G401 (cell line): ENCODE data around the gene LMF2. TPM values are rescaled to one million over a fixed set of nuclear protein-coding genes. Genes with fewer than 3 reads are reported as not detected.
"Not testable (repeated sequence)": the region's sequence is repeated elsewhere in the genome, so short reads cannot be mapped to it uniquely, and the experiment has no call there.

Source experiments
- DNase-seq: peaks from one replicate; pipeline ENCODE4 v3.0.0-alpha.2; 2015; ENCODE audit warnings: low spot score
- in situ Hi-C: cut with HindIII; loops from 2 replicates; pipeline ENCODE4 v1.10.0; 2016; ENCODE audit warnings: low sequenced_read_pairs, mixed read lengths
- total RNA-seq: library from RNA; depleted of rRNA; stranded (reverse); fragments of >200 nt; shearing (Covaris generic); gene quantifications from 2 replicates; pipeline ENCODE4 v1.2.3, GENCODE V29; 2014

Gene LMF2
- total RNA-seq, 1 experiment from 2014 or later = 40.6 TPM

DNA sequence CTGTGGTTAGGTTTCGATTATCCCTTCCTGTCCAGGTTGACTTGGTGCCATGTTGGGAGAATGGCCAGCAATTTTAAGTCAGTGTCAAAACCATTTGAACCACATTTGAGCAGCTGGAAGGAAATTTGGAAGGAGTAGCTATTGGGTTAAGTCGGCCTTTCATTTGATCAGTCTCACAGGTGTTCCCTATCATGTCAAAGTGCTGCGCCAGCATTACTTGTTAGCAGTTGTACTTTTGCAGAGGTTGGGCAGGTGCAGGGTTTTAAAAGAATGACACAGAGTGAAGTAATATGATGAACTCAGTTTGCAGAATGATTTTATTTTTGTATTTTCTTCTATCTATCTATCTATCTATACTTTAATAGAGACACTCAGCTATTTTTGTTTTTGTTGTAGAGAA lies 28.7 kb upstream of the LMF2 start:
- in situ Hi-C loops = no loop called here
- no peak for DNase-seq

DNA sequence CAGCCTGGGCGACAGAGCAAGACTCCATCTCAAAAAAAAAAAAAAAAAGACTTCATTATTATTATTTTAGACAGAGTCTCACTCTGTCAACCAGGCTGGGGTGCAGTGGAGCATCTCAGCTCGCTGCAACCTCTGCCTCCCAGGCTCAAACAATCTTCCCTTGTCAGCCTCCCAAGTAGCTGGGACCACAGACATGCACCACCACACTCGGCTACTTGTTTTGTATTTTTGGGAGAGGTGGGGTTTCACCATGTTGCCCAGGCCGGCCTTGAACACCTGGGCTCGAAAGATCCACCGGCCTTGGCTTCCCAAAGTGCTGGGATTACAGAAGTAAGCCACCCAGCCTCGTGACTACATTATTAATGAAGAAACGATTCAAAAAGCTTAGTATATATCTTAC lies 27.6 kb upstream of the LMF2 start:
- DNase-seq = no peak
- in situ Hi-C loops = no loop called here

DNA sequence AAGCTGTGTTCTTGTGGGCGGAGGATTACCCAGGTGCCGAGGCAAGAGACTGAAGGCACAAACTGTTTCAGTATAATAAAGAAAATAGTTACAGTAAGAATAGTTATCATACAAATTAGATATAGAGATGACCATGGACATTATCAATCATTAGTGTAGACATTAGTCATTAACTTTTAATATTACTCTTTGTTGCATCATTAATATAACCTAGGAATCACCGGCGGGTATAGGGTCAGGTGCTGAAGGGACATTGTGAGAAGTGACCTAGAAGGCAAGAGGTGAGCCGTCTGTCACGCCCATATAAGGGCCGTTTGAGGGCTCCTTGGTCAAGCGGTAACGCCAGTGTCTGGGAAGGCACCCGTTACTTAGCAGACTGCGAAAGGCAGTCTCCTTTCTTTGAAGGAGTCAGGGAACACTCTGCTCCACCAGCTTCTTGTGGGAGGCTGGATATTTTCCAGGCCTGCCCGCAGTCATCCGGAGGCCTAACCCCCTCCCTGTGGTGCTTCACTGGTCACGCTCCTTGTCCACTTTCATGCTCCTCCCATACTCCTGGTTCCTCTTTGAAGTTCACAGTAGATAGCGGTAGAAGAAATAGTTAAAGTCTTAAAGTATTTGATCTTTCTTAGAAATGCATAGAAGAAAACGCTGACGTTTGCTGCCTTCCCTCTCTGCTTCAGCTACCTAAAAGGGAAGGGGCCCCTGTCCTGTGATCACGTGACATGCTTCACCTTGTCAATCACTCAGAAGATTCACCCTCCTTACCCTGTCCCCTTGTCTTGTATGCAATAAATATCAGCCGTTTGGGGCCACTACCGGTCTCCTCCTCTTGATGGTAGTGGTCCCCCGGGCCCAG lies 26.6 kb upstream of the LMF2 start:
- DNase-seq, in situ Hi-C loops: not testable (repeated sequence)

DNA sequence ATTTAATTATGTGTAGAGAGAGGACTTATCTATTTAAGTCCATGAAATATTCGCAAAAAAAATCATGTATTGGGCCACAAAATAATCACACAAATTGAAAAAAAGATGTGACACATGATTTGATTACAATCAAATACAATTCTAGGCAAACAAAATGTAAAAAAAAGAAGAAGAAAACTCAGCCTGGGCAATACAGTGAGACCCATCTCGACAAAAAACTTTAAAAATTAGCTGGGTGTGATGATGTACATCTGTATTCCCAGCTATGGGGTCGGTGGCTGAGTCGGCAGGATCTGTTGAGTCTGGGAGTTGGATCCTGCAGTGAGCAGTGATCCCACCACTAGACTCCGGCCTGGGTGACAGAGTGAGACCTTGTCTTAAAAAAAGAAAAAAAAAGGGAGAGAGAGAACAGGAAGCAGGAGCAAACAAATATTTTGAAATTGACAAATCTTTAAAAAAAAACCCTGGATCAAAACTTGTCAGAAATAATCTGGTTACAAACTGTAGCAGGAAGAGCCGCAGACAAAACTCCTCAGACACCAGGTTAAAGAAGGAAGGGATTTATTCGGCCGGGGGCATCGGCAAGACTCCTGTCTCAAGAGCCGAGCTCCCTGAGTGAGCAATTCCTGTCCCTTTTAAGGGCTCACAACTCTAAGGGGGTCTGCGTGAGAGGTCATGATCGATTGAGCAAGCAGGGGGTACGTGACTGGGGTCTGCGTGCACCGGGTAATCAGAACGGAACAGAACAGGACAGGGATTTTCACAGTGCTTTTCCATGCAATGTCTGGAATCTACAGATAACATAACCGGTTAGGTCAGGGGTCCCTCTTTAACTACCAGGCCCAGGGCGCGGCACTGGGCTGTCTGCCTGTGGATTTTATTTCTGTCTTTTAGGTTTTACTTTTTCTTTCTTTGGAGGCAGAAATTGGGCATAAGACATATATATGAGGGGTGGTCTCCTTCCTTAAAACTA lies 25.6 kb upstream of the LMF2 start:
- DNase-seq = no peak
- in situ Hi-C loops = no loop called here

DNA sequence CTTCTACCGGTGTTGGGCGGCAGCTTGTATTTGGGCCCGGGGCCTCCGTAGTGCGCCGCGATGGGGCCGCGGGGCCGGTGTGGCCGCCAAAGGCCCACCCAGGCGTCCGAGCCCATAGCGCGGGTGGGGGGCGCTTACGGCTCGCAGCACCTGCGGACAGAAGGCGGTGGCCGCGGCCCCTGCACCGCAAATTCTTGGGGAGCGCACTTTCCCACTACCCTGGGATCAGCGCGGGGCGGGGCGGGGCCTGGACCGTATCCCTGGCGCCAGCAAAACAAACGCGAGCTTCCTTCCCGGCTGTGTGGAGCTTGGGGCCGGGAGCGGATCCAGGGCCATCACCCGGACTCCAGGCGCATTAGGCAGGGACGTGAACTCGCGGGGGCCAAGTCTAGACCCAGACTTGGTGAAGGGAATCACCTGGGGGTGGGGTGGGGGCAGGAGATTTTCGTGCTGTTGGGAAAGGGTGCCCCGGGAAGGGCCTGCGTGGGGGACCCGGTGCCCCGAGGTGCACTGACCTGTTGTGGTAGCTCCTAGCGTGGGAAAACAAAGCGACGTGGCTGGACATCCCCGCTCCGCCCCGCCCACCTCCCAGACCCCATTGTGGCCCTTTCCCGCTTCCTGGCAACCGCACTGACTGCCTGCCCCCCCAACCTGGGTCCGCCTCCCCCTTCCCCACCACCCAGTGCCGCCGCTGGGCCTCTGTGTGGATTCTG lies 24.6 kb upstream of the LMF2 start:
- peak; percentile 58 for DNase-seq

DNA sequence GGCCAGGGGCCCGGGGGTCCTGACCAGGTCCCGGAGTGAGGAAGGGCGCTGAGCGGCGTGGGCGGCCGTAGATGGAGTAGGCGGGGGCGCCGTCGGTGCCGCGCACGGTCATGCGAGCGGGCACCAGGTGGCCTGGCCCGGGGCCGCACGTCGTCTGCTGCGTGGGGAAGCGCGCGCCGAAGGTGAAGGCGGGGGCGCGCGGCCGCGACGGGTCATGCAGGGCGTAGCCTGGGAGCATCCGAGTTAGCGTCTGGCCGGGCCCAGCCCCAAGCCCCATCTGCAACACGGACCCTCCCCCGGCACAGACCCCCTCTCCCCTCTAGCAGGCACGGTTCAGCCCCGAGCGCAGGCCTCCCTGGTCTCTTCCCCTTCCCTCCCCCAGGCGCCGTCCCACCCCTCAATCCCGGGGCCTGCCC lies 24.1 kb upstream of the LMF2 start:
- in situ Hi-C loops = no loop called here
- DNase-seq = no peak

More for the DNA sequence above, 24.6 kb upstream of the LMF2 start:
- in situ Hi-C loops = no loop called here

DNA sequence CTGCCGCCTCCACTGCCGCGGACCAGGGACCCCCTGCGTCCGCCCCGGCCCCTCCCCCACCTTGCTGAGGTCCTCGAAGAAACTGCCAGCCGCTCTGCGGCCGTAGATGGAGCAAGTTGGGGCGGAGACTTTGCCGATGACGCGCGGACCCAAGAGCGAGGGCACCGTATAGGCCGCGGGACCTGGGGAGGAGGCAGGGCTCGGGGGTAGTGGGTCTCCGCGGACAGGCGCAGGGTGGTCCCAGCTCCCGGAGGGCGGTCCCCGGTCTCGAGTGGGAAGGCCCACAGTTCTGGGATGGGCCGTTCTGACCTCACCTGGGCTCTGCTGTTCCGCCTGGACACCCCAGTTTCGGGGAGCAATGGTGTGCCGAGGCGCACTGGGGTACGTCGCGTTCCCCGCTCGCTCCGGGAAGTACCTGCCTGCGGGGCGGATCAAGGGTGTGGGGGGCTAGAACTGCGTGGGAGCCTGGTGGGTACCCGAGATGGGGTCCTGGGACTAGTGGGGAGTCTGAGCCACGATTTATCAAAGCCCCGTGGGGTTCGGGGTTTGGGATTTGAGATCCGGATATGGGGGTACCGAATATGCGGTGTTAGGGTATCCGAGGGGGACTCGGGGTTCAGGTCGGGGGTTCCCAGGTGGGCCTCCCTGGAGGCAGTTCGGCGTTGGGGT lies 23.5 kb upstream of the LMF2 start:
- peak; percentile 45 for DNase-seq
- in situ Hi-C loops = no loop called here

DNA sequence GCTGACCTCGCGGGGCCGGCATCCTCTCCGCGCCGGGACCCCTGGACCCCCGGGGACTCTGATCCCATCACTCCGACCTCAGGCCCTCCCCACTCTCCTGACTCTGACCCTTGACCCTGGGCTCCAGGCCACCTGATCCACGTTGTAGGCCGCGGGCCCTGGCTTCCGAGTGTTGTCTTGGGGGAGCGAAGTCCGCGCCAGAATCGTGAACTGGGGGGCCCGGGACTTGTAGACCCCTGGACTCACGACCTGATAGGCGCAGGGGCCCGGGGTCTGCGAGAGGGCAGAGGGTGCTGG lies 23.0 kb upstream of the LMF2 start:
- DNase-seq = no peak
- in situ Hi-C loops = no loop called here

DNA sequence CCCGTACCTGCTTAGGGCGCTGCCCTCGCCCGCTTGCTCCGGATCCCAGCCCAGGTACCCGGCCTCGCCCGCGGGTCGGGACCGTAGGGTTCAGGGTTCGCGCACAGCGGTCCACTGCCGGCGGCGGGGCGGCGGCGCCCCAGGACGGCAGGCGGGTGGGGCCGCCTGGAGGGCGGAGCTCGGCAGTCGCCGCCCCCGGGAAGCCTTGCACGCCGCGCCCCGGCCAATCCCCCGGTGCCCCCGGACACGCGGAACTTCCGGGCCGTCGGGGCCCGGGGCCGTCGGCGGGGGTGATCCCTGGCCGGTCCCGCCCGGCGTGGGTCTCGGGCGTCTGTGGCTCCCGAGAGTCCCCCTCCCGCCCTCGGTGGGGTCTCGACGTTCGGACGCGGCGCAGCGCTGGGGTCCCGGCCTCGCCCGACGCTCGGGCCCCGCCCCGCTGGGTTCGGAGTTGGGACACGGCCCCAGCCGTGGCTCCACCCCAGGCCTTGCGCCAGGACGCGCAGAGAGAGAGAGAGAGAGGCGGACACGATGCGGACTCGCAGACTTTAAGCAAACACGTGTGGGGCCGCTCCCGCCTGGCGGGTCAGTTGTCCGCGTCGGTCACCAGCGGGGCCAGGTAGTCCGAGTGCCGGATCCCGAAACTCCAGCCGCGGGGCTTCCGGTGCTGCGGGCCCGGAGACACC lies 22.5 kb upstream of the LMF2 start, which contains the start of gene TYMP:
TYMP (minus strand) TSS at position 116 of the 683 bp plus-strand sequence. CDS start 303 bp downstream, outside the sequence.
- in situ Hi-C loops = no loop called here
- no peak for DNase-seq

DNA sequence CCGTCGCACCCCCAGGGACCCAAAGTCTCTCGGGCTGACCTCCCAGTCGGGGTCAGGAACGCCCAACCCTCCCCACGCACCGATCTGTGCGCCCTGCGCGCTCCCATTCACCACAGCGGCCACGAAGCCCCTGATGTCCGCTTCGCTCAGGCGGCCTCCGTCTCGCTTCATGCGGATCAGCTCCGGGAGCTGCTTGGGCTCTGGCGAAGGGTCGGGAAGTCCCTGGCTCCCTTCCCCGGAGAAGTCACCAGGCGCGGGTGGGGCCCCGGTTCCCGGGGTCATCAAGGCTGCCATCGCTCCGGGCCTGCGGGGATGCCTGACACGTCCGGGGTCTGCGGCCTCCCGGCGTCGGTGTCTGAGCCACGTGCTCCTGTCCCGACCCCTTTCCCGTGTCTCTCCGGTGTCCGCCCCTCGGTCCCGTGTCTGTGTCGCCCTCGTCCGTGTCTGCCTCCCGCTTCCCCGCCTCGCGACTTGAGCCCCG lies 22.0 kb upstream of the LMF2 start:
- in situ Hi-C loops = no loop called here
- DNase-seq = no peak

DNA sequence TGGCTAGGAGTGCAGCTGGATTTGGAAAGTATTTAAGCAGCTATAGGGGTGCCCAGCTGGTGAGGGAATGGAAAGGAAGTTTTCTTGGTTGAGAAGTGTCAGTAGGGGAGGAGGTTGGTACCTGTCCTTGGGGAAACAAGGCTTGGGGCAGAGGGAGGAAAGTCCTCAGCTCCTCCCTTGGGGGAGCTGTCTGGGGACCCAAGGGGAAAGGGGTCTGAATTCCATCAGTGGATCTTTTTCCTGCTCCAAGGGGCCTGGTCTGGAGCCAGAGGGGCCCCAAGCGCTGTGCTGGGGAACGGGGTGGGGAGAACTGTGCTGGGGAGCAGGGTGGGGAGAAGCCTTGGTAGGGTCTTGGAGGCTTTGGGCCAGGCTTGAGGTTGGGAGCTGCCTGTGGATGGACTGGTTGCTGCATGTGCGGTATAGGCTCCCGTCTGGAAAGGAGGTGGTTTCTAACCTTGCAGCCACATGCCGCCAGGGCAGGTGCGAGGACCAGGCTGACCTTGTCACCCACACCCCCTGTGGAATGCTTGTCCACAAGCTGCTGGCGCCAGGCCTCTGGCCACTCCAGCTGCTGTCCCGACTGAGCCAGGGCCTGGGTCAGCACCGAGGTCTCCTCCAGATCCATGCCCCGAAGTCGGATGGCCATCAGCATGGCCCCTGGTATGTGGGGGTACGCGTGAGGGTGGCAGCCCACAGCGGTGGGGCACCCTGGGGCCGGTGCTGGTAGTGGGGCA lies 21.3 kb upstream of the LMF2 start:
- no peak for DNase-seq

DNA sequence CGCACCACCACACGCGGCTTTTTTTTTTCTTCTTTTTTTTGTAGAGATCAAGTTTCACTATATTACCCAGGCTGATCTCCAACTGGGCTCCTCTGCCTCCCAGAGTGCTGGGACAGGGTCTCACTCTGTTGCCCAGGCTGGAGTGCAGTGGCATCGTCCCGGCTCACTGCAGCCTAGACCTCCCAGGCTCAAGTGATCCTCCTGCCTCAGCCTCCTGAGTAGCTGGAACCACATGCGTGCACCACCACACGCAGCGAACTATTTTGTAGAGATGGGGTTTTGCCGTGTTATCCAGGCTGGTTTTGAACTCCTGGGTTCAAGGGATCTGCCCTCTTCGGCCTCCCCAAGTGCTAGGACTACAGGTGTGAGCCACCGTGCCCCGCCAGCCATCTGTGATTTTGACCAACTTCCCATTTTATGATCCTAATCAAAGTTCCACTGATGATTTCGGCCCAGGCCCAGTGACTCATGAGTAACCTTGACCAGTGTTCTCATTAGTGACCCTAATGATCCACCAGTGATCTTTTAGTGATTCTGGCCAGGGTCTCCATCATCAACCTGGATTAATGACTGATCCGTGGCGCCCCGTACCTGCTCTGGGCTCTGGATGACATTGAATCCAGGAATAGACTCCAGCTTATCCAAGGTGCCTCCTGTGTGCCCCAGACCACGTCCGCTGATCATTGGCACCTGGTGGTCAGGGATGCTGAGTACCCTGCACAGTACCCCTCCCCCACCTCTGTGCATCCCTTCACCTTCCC lies 20.6 kb upstream of the LMF2 start:
- in situ Hi-C loops = no loop called here
- no peak for DNase-seq

More for the DNA sequence above, 21.3 kb upstream of the LMF2 start:
- in situ Hi-C loops = no loop called here

DNA sequence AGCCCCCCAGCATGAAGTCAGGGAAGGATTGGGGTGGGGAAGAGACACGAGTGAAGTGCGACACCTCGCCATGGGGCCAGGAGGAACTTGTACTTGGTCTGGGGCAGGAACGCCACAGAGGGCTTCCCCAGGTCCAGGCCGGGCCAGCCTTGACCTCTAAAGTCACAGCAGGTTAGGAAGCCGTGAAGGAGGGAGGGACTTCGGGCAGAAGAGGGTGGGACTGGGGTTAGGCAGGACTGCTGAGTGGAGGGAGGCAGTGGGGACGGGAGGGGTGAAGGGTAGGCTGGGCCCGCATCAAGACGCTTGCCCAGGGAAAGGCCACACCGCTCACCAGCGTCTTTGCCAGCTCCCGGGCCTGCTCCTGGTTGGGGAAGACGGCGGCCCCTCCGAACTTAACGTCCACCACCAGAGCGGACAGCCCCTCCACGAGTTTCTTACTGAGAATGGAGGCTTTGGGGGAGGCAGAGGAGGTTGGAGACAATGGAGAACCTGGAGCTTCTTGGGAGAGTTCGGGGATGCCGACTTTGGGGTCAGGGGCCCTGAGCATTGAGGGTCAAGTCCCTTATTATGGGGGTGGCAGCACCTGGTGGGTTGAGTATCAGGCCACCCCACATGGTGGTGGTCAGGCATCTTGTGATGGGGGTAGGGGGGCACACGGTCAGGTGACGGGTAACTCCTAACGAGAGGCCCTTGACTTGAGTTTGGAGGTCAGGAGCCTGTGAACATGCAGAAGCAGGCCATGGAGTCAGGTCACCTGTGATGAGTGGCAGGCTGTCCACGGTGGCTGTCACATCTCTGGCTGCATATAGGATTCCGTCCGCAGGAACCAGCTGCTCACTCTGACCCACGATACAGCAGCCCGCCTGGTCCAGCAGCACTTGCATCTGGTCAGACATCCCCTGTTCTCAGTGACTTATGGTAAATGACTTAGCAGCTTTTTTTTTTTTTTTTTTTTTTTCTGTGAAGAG lies 19.6 kb upstream of the LMF2 start:
- DNase-seq = no peak

DNA sequence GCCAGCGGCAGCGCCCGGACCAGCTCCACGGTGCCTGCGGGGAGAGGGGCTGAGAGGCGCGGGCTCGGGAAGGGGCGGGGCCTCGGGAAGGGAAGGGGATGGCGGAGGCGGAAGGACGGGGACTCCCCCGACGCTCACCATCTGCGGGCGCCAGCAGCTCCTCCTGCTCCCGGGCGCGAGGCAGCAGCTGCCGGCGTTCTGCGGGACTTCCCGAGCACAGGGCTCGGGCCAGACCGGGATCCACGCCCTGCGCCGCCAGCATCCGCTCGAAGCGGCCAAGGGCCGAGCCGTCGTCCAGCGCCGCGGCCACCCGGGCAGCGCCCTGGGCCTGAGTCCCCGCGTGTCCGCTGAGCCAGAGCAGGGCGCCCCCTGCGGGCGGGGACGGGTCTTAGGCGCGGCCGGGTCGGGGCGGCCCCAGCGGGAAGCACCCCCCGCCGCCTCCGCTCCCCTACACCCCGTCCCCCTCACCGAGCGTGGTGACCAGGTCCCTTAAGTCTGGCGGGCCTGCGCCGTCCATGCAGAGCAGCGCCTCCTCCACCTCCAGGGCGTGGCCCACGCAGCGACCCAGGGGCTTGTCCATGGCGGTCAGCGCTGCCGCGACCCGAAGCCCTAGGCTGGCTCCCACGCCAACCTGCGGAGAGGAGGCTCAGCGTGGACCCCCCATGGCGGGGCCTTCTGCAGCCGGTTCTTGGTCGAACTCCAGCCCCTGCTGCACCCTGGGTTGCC lies 18.8 kb upstream of the LMF2 start:
- DNase-seq = peak; percentile 67
- in situ Hi-C loops = no loop called here

More for the DNA sequence above, 19.6 kb upstream of the LMF2 start:
- in situ Hi-C loops = no loop called here

DNA sequence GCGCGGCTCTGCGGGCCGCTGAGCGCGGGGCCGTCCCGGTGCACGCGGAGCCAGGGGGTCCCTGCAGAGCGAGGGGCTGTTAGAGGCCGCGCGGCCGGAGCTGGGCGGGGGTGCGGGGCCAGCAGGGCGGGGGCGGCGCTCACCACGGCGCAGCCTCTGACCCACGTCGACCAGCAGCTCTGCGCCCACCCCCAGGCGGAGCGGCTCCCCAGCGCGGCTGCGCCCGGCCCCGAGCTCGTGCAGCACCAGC lies 18.3 kb upstream of the LMF2 start:
- in situ Hi-C loops = no loop called here
- no peak for DNase-seq
